H1 (cell line): ENCODE results near the gene PAIP2B.

Source experiments
- CTCF ChIP-seq, 3 experiments: IDR thresholded peaks; 1 replicate in 2 of 3; 2 replicates in 1 of 3; pipeline versions ENCODE4 v1.5.1 to v1.6.1; 2011; ENCODE audit warnings: low read length in 3 of 3, mild to moderate bottlenecking in 3 of 3, inconsistent platforms in 2 of 3, low read depth in 1 of 3, moderate library complexity in 1 of 3; ENCODE audit not compliant: insufficient read depth in 1 of 3; ENCODE audit errors: control extremely low read depth in 1 of 3
- GABPA ChIP-seq: IDR thresholded peaks from 2 replicates; pipeline ENCODE4 v1.6.1; 2011; ENCODE audit warnings: mild to moderate bottlenecking, low read length, moderate library complexity, borderline replicate concordance; ENCODE audit not compliant: insufficient read depth
- MAX ChIP-seq: IDR thresholded peaks from 2 replicates; pipeline ENCODE4 v1.6.1; 2012; ENCODE audit warnings: inconsistent platforms
- POLR2A ChIP-seq, 2 experiments: IDR thresholded peaks; 1 replicate in 1 of 2; 2 replicates in 1 of 2; pipeline ENCODE4 v1.6.1; 2011; ENCODE audit warnings: low read depth in 2 of 2, low read length in 2 of 2, mild to moderate bottlenecking in 2 of 2; ENCODE audit errors: control extremely low read depth in 1 of 2
- RAD21 ChIP-seq, 2 experiments: IDR thresholded peaks in 1 of 2; conservative IDR thresholded peaks in 1 of 2; 2 replicates each; pipeline ENCODE4 v1.6.1; 2011; ENCODE audit warnings: low read depth in 2 of 2, low read length in 2 of 2, improper control_type of control experiment in 1 of 2, inconsistent platforms in 1 of 2, mild to moderate bottlenecking in 1 of 2, moderate library complexity in 1 of 2
- RNF2 ChIP-seq: fragments of 200-900, 300-1000 bp; sonication (generic); IDR thresholded peaks from 2 replicates; pipeline ENCODE4 v1.7.1; 2016; ENCODE audit warnings: borderline replicate concordance, low read depth, mild to moderate bottlenecking, antibody characterized with exemption, low read length; ENCODE audit not compliant: poor library complexity, severe bottlenecking; ENCODE audit errors: missing control alignments
- SP1 ChIP-seq: IDR thresholded peaks from 2 replicates; pipeline ENCODE4 v1.6.1; 2011; ENCODE audit warnings: low read depth, low read length
- SP2 ChIP-seq: IDR thresholded peaks from 2 replicates; pipeline ENCODE4 v1.6.1; 2012; ENCODE audit warnings: mild to moderate bottlenecking, low read length, inconsistent platforms
- SUZ12 ChIP-seq: fragments of 200-600 bp; sonication (generic); IDR thresholded peaks from 2 replicates; pipeline ENCODE4 v1.6.1; 2012; ENCODE audit warnings: mild to moderate bottlenecking, inconsistent platforms, low read length, moderate library complexity, mixed read lengths
- USF2 ChIP-seq: IDR thresholded peaks from 2 replicates; pipeline ENCODE4 v1.6.1; 2011; ENCODE audit warnings: low read length, improper control_type of control experiment

GRCh38 chr2:71275939-71276310 lies 49.0 kb upstream of the PAIP2B start:
- TF ChIP-seq CTCF (IDR thresholded peaks at IDR 0.05; ENCODE audit: control extremely low read depth in 1 of 3, insufficient read depth in 1 of 3, low read depth in 1 of 3, low read length in 3 of 3) (no peak), RAD21 (IDR thresholded peaks at IDR 0.05 in 1 of 2, conservative IDR thresholded peaks at IDR 0.05 in 1 of 2; ENCODE audit: low read depth in 2 of 2, low read length in 2 of 2) (no peak), GABPA (no peak), POLR2A (IDR thresholded peaks at IDR 0.05; ENCODE audit: control extremely low read depth in 1 of 2, low read depth in 2 of 2, low read length in 2 of 2) (no peak), SP1 (no peak), USF2 (no peak), RNF2 (no peak), MAX (no peak), SP2 (no peak), SUZ12 (no peak)
